ENCODE results near the gene CEP162. TPM values are rescaled to one million over a fixed set of nuclear protein-coding genes. Genes with fewer than 3 reads are reported as not detected.
"Not testable (repeated sequence)": the region's sequence is repeated elsewhere in the genome, so short reads cannot be mapped to it uniquely, and the experiment has no call there.

CEP162 gene
- total and polyA plus RNA-seq, 8 donors: 2.2 to 8.5 (median 4.9) TPM

DNA sequence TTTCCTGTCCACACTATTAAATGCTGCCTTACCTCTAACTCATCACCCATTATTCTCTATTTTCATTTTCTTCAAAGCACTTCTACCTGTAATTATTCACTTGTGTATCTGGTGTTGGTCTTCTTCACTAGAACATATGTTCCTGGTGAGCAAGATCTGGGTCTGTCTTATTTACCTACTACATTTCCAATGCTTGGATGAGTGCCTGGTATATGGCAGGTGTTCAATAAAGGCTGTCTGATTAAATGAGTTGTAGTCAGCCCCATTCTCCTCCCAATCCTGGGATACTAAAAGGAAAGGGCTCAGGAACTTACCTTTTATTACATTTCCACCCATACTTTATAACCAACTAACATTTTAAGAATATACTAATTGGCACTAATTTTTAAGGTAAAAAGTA lies 61.0 kb downstream of the CEP162 start:
- TF ChIP-seq, protein P1, sequence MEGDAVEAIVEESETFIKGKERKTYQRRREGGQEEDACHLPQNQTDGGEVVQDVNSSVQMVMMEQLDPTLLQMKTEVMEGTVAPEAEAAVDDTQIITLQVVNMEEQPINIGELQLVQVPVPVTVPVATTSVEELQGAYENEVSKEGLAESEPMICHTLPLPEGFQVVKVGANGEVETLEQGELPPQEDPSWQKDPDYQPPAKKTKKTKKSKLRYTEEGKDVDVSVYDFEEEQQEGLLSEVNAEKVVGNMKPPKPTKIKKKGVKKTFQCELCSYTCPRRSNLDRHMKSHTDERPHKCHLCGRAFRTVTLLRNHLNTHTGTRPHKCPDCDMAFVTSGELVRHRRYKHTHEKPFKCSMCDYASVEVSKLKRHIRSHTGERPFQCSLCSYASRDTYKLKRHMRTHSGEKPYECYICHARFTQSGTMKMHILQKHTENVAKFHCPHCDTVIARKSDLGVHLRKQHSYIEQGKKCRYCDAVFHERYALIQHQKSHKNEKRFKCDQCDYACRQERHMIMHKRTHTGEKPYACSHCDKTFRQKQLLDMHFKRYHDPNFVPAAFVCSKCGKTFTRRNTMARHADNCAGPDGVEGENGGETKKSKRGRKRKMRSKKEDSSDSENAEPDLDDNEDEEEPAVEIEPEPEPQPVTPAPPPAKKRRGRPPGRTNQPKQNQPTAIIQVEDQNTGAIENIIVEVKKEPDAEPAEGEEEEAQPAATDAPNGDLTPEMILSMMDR (IDR thresholded peaks at IDR 0.05): no peak
- Histone ChIP-seq H3K36me3 (no peaks in the 10 kb centered on the region), H3K4me3 (no peak overlapping the region), H3K4me1 (no peaks in the 10 kb centered on the region), H3K9me3 (no peaks in the 10 kb centered on the region), H3K27me3 (no peaks in the 10 kb centered on the region), H3K27ac (no peak overlapping the region)
- intact Hi-C loops (cut with DNase I): no loop called here
- ATAC-seq (no peak), FAIRE-seq (no peak), DNase-seq (no peak)

DNA sequence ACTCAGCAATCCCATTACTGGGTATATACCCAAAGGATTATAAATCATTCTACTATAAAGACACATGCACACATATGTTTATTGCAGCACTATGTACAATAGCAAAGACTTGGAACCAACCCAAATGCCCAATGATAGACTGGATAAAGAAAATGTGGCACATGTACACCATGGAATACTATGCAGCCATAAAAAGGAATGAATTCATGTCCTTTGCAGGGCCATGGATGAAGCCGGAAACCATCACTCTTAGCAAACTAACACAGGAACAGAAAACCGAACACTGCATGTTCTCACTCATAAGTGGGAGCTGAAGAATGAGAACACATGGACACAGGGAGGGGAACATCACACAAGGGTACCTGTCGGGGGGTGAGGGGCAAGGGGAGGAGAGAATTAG lies 63.1 kb downstream of the CEP162 start:
- H3K9me3 ChIP-seq; H3K4me3 ChIP-seq; intact Hi-C loops (cut with DNase I); FAIRE-seq; DNase-seq; H3K27ac ChIP-seq; H3K27me3 ChIP-seq; H3K4me1 ChIP-seq; H3K36me3 ChIP-seq; ATAC-seq: not testable (repeated sequence)
- WGBS, 2 donors: 94 to 99% methylated on average over 3 of the region's 3 CpGs

DNA sequence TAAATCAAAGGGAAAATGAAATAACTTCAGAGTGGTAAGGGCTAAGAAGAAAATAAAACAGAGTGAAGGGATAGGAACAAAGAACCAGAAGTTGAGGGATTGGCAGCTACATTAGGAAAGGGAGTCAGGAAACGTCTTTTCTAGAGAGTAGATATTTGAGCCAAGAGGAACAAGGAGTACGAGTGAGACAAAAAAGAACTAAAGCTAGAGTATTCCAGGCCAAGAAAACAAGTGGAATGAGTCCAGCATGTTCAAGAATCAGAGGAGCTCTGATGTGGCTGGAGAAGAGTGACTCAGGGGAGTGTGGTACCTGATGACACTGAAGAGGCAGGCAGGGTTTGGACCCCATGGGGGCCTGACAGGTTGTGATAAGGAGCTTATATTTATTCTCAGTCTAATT lies 66.3 kb downstream of the CEP162 start:
- intact Hi-C loops (cut with DNase I): no loop called here
- WGBS, 2 donors: 74 to 79% methylated on average over 2 of the region's 2 CpGs
- H3K27me3 ChIP-seq: no peaks in the 10 kb centered on the region
- DNase-seq (no peak), ATAC-seq (no peak), FAIRE-seq (no peak)
- H3K9me3 ChIP-seq: no peaks in the 10 kb centered on the region
- no peaks in the 10 kb centered on the region for H3K4me1 ChIP-seq
- no peak overlapping the region for H3K27ac ChIP-seq
- no peaks in the 10 kb centered on the region for H3K36me3 ChIP-seq
- TF ChIP-seq, protein P1 (IDR thresholded peaks at IDR 0.05): no peak
- no peak overlapping the region for H3K4me3 ChIP-seq

DNA sequence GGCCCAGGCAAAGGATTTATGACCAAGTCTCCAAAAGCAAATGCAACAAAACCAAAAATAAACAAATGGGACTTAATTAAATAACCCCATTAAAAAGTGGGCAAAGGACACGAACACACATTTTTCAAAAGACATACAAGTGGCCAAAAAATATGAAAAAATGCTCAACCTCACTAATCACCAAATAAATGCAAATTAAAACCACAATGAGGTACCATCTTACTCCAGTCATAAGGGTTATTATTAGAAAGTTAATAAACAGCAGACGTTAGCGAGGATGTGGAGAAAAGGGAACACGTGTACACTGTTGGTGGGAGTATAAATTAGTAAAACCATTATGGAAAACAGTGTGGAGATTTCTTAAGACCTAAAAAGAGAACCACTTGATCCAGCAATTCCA lies 71.1 kb downstream of the CEP162 start:
- Histone ChIP-seq H3K4me3 (no peak overlapping the region), H3K27ac (no peak overlapping the region), H3K36me3 (no peaks in the 10 kb centered on the region), H3K4me1 (no peaks in the 10 kb centered on the region), H3K27me3 (no peaks in the 10 kb centered on the region), H3K9me3 (no peaks in the 10 kb centered on the region)
- TF ChIP-seq, protein P1 (IDR thresholded peaks at IDR 0.05): no peak
- intact Hi-C loops (cut with DNase I): no loop called here
- no peak for FAIRE-seq
- DNase-seq: no peak
- 88 to 95% methylated on average over 4 of the region's 4 CpGs for WGBS, 2 donors
- ATAC-seq: no peak

DNA sequence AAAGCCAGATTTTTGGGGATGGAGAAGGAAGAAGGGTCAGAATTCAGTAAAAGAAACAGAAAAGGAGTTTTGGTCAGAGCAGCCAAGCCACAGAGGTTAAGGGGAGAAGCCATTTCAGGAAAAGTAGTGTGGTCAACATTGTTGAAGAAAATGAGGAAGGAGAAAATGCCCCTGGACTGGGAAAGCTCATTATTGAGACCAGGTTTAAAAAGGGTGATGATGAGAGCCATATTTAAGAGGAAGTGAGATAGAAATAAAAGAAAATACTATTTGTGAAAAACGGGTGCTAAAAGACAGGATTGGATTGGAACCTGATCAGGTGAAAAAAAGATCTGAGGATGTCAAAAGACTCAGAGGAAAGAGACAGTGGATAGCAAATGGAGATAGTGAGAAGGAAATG lies 75.8 kb downstream of the CEP162 start:
- no peak for FAIRE-seq
- intact Hi-C loops (cut with DNase I): no loop called here
- TF ChIP-seq, protein P1 (IDR thresholded peaks at IDR 0.05): no peak
- Histone ChIP-seq H3K4me3 (no peak overlapping the region), H3K4me1 (no peaks in the 10 kb centered on the region), H3K9me3 (no peaks in the 10 kb centered on the region), H3K27ac (no peak overlapping the region), H3K36me3 (no peaks in the 10 kb centered on the region), H3K27me3 (no peaks in the 10 kb centered on the region)
- WGBS, 2 donors: 63 to 83% methylated on average over 1 of the region's 1 CpG
- ATAC-seq: no peak
- DNase-seq: no peak

DNA sequence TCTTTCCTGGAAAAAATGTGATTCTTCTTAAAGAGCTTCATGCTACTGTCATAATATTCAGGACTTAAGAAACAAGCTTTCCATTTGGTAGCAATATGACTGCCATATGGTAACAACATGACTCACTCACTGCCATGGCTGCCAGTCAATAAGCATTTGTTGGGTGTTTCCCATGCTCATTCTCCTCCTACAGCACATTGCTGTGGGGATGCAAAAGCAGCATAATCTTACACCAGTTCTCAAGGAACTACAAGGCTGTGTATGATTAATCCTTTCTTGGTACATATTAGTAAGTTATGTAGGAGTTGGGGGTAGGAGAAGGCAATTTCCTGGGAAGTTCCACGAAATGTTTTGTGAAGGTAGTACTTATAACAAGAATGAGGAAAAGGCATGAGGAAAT lies 76.7 kb downstream of the CEP162 start:
- Histone ChIP-seq H3K4me3 (no peak overlapping the region), H3K36me3 (no peaks in the 10 kb centered on the region), H3K9me3 (no peaks in the 10 kb centered on the region), H3K27me3 (no peaks in the 10 kb centered on the region), H3K4me1 (no peaks in the 10 kb centered on the region), H3K27ac (no peak overlapping the region)
- 90 to 97% methylated on average over 1 of the region's 1 CpG for WGBS, 2 donors
- intact Hi-C loops (cut with DNase I): no loop called here
- TF ChIP-seq, protein P1 (IDR thresholded peaks at IDR 0.05): no peak
- DNase-seq: no peak
- no peak for FAIRE-seq
- ATAC-seq: no peak
